Effector CD4-positive, alpha-beta T cell (primary cell): Measurements from ENCODE around the gene CCNI2.

Experiments
- DNase-seq: peaks from one replicate; pipeline ENCODE4 v3.0.0-alpha.2; 2020
- total RNA-seq: gene quantifications from one replicate; lab custom pipeline; 2026; lab: John Stamatoyannopoulos, UW

The CCNI2 gene
- total RNA-seq = 11.1 reads per million, percentile 34 among the genes with 10 or more reads in this experiment

- DNase-seq = peak; percentile 57
Observed at GRCh38 chr5:132746954-132747615, at the start of gene CCNI2. Gene CCNI2, plus strand, starts transcription at chr5:132747426. Its CDS starts 70 bp downstream, at chr5:132747496.

- no peak for DNase-seq
Observed at GRCh38 chr5:132704875-132705274, 42.4 kb upstream of the CCNI2 start.

- DNase-seq = no peak
Observed at GRCh38 chr5:132708645-132709044, 38.6 kb upstream of the CCNI2 start.

- no peak for DNase-seq
Observed at GRCh38 chr5:132714456-132715307, 32.5 kb upstream of the CCNI2 start.

- no peak for DNase-seq
Observed at GRCh38 chr5:132718544-132719312, 28.5 kb upstream of the CCNI2 start.

GRCh38 chr5:132725745-132726144 is 21.5 kb upstream of the CCNI2 start:
- no peak for DNase-seq

- DNase-seq = no peak
Observed at GRCh38 chr5:132729896-132730295, 17.3 kb upstream of the CCNI2 start.

- no peak for DNase-seq
Observed at GRCh38 chr5:132733499-132734148, 13.6 kb upstream of the CCNI2 start.

GRCh38 chr5:132734687-132735086 is 12.5 kb upstream of the CCNI2 start:
- DNase-seq = no peak

- DNase-seq = peak; percentile 96
Observed at GRCh38 chr5:132736853-132737833, 10.1 kb upstream of the CCNI2 start, which contains the start of gene KIF3A. Gene KIF3A, minus strand, starts transcription at chr5:132737546. Its CDS starts 127 bp downstream, at chr5:132737419.

- no peak for DNase-seq
Observed at GRCh38 chr5:132737982-132738681, 9.1 kb upstream of the CCNI2 start.

- no peak for DNase-seq
Observed at GRCh38 chr5:132739232-132739631, 8.0 kb upstream of the CCNI2 start.

GRCh38 chr5:132742158-132742557 is 5.1 kb upstream of the CCNI2 start:
- DNase-seq = no peak

GRCh38 chr5:132742626-132743025 is 4.6 kb upstream of the CCNI2 start:
- DNase-seq = no peak

GRCh38 chr5:132744659-132745058 is 2.6 kb upstream of the CCNI2 start:
- no peak for DNase-seq

- DNase-seq = no peak
Observed at GRCh38 chr5:132746592-132746953, 653 bp upstream of the CCNI2 start.

- DNase-seq = peak; percentile 27
Observed at GRCh38 chr5:132747616-132748440, 602 bp downstream of the CCNI2 start.

GRCh38 chr5:132748522-132749000 is 1.3 kb downstream of the CCNI2 start:
- no peak for DNase-seq

GRCh38 chr5:132749506-132749905 is 2.3 kb downstream of the CCNI2 start:
- no peak for DNase-seq
